ENCODE results near the gene CLEC2A. TPM values are rescaled to one million over a fixed set of nuclear protein-coding genes. Genes with fewer than 3 reads are reported as not detected.
"Not testable (repeated sequence)": the region's sequence is repeated elsewhere in the genome, so short reads cannot be mapped to it uniquely, and the experiment has no call there.

CLEC2A gene
- total and polyA plus RNA-seq, 2 donors (not counting 3 experiments of a cell fraction or from before 2014, with no cell fraction given), result not detected

DNA sequence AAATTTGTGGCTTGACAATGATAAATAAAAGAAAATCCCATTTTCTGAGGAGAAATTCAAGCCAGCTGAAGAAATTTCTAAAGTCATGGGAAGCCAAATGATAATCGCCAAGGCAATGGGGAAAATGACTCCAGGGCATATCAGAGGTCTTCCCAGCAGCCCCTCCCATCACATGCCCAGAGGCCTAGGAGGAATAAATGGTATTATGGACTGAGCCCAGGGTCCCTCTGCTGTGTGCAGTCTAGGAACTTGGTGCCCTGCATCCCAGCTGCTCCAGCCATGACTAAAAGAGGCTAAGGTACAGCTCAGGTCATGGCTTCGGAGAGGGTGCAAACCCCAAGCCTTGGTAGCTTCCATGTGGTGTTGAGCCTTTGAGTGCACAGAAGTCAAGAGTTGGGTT lies 43.4 kb upstream of the CLEC2A start:
- peaks cover 4 to 5% of the 10 kb centered on the region in 2 experiments for H3K27me3 ChIP-seq (ENCODE audit: control insufficient read depth in 2 of 2, insufficient read depth in 2 of 2, low read length in 2 of 2)
- DNase-seq (ENCODE audit: low read depth, low spot score) (no peak), FAIRE-seq (no peak)
- intact Hi-C loops (cut with micrococcal nuclease), result no loop called here
- H3K36me3 ChIP-seq (ENCODE audit: control insufficient read depth in 2 of 2, extremely low read depth in 1 of 2, insufficient read depth in 2 of 2, low read length in 2 of 2), result no peaks in the 10 kb centered on the region
- no TSS peak for BruUV-seq (replicated peaks)
- no peak overlapping the region for H3K4me2 ChIP-seq (ENCODE audit: insufficient read depth, low read length)
- H3K27ac ChIP-seq (ENCODE audit: insufficient read depth, low read depth, low read length), result no peak overlapping the region
- H4K20me1 ChIP-seq (replicated peaks; ENCODE audit: control insufficient read depth, extremely low read depth, insufficient read depth, low read length), result no peaks in the 10 kb centered on the region
- no peaks in the 10 kb centered on the region for H3K79me2 ChIP-seq (ENCODE audit: control insufficient read depth, insufficient read depth, low read length)
- ChIA-PET POLR2A (no interaction called here), CTCF (no interaction called here)
- H3K9me1 ChIP-seq (replicated peaks; ENCODE audit: control insufficient read depth, extremely low read depth, insufficient read depth, low read length), result no peaks in the 10 kb centered on the region
- H3K4me1 ChIP-seq (ENCODE audit: control insufficient read depth, extremely low read depth, insufficient read depth, low read length), result no peaks in the 10 kb centered on the region
- no peak overlapping the region for H2AFZ ChIP-seq (ENCODE audit: low read depth, low read length)
- no peak overlapping the region for H3K4me3 ChIP-seq (replicated peaks in 1 of 3; ENCODE audit: insufficient read depth in 1 of 3, low read depth in 1 of 3, low read length in 3 of 3)
- TF ChIP-seq POLR2AphosphoS5 (IDR thresholded peaks at IDR 0.05; ENCODE audit: insufficient read depth, low read depth, low read length), result no peak
- TF ChIP-seq FOS (IDR thresholded peaks at IDR 0.05; ENCODE audit: borderline replicate concordance, insufficient read depth, low read length), result no peak
- no peak for TF ChIP-seq GATA2 (IDR thresholded peaks at IDR 0.05; ENCODE audit: insufficient read depth, insufficient read length, low read depth, low read length)
- TF ChIP-seq, protein P1, sequence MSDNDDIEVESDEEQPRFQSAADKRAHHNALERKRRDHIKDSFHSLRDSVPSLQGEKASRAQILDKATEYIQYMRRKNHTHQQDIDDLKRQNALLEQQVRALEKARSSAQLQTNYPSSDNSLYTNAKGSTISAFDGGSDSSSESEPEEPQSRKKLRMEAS (IDR thresholded peaks at IDR 0.05; ENCODE audit: insufficient read depth, insufficient read length), result no peak
- TF ChIP-seq, protein P2, sequence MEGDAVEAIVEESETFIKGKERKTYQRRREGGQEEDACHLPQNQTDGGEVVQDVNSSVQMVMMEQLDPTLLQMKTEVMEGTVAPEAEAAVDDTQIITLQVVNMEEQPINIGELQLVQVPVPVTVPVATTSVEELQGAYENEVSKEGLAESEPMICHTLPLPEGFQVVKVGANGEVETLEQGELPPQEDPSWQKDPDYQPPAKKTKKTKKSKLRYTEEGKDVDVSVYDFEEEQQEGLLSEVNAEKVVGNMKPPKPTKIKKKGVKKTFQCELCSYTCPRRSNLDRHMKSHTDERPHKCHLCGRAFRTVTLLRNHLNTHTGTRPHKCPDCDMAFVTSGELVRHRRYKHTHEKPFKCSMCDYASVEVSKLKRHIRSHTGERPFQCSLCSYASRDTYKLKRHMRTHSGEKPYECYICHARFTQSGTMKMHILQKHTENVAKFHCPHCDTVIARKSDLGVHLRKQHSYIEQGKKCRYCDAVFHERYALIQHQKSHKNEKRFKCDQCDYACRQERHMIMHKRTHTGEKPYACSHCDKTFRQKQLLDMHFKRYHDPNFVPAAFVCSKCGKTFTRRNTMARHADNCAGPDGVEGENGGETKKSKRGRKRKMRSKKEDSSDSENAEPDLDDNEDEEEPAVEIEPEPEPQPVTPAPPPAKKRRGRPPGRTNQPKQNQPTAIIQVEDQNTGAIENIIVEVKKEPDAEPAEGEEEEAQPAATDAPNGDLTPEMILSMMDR (IDR thresholded peaks at IDR 0.05; ENCODE audit: extremely low read depth in 1 of 2, insufficient read depth in 1 of 2, low read depth in 1 of 2, low read length in 2 of 2), result no peak
- no peak for TF ChIP-seq POLR2A (IDR thresholded peaks at IDR 0.05; ENCODE audit: low read depth, low read length)
- TF ChIP-seq EZH2 (IDR thresholded peaks at IDR 0.05; ENCODE audit: borderline replicate concordance, low read depth, low read length, severe bottlenecking), result no peak
- TF ChIP-seq JUN (IDR thresholded peaks at IDR 0.05; ENCODE audit: borderline replicate concordance, insufficient read depth, insufficient read length, low read depth), result no peak
- no peak for TF ChIP-seq MYC (IDR thresholded peaks at IDR 0.05; ENCODE audit: low read depth, low read length)
- H3K9ac ChIP-seq (replicated peaks; ENCODE audit: extremely low read depth, insufficient read depth, low read length), result no peak overlapping the region
- H3K9me3 ChIP-seq (replicated peaks; ENCODE audit: control insufficient read depth, insufficient read depth, low read length), result no peaks in the 10 kb centered on the region
- dilution Hi-C loops (cut with MboI; ENCODE audit: extremely low pct_ligation_motif_present, low sequenced_read_pairs), result no loop called here

DNA sequence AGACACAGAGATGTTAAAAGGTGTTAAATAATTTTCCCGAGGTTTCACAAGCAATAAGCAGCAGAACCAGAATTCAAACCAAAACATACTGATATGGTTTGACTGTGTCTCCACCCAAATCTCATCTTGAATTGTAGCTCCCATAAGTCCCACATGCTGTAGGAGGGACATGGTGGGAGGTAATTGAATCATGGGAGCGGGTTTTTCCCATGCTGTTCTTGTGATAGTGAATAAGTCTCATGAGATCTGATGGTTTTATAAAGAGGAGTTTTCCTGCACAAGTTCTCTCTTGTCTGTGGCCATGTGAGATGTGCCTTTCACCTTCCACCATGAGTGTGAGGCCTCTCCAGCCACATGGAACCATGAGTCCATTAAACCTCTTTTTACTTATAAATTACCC lies 42.6 kb upstream of the CLEC2A start:
- dilution Hi-C loops (cut with MboI; ENCODE audit: extremely low pct_ligation_motif_present, low sequenced_read_pairs); intact Hi-C loops (cut with micrococcal nuclease): not testable (repeated sequence)

More for the DNA sequence above, 42.6 kb upstream of the CLEC2A start:
- H3K4me2 ChIP-seq (ENCODE audit: insufficient read depth, low read length); BruUV-seq (replicated peaks); H3K27ac ChIP-seq (ENCODE audit: insufficient read depth, low read depth, low read length); H2AFZ ChIP-seq (ENCODE audit: low read depth, low read length); H3K36me3 ChIP-seq (ENCODE audit: control insufficient read depth in 2 of 2, extremely low read depth in 1 of 2, insufficient read depth in 2 of 2, low read length in 2 of 2); H4K20me1 ChIP-seq (replicated peaks; ENCODE audit: control insufficient read depth, extremely low read depth, insufficient read depth, low read length); H3K4me3 ChIP-seq (replicated peaks in 1 of 3; ENCODE audit: insufficient read depth in 1 of 3, low read depth in 1 of 3, low read length in 3 of 3); DNase-seq (ENCODE audit: low read depth, low spot score); POLR2A ChIA-PET; FAIRE-seq; H3K9ac ChIP-seq (replicated peaks; ENCODE audit: extremely low read depth, insufficient read depth, low read length); H3K79me2 ChIP-seq (ENCODE audit: control insufficient read depth, insufficient read depth, low read length); CTCF ChIA-PET; H3K9me1 ChIP-seq (replicated peaks; ENCODE audit: control insufficient read depth, extremely low read depth, insufficient read depth, low read length); H3K4me1 ChIP-seq (ENCODE audit: control insufficient read depth, extremely low read depth, insufficient read depth, low read length); H3K9me3 ChIP-seq (replicated peaks; ENCODE audit: control insufficient read depth, insufficient read depth, low read length); H3K27me3 ChIP-seq (ENCODE audit: control insufficient read depth in 2 of 2, insufficient read depth in 2 of 2, low read length in 2 of 2): not testable (repeated sequence)
